GM21786 (cell line): ENCODE measurements around the gene KPTN.

ENCODE experiments used
- ATAC-seq: cut with Tn5 transposase; IDR thresholded peaks from one replicate; pipeline ENCODE4 v1.9.1; 2021; ENCODE audit not compliant: unreplicated experiment

The KPTN gene

GRCh38 chr19:47437500-47437899 lies 46.5 kb downstream of the KPTN start:
- ATAC-seq = no peak

- ATAC-seq = no peak
These were observed 47.2 kb downstream of the KPTN start for GRCh38 chr19:47436712-47437401.

- ATAC-seq = no peak
These were observed 48.1 kb downstream of the KPTN start for GRCh38 chr19:47435883-47436417.

- ATAC-seq = no peak
These were observed 48.8 kb downstream of the KPTN start for GRCh38 chr19:47435196-47435595.

GRCh38 chr19:47434088-47434487 lies 49.9 kb downstream of the KPTN start:
- no peak for ATAC-seq

- no peak for ATAC-seq
These were observed 50.9 kb downstream of the KPTN start for GRCh38 chr19:47433121-47433520.

GRCh38 chr19:47432499-47432898 lies 51.5 kb downstream of the KPTN start:
- ATAC-seq = no peak

GRCh38 chr19:47432091-47432490 lies 51.9 kb downstream of the KPTN start:
- no peak for ATAC-seq

GRCh38 chr19:47430041-47430802 lies 53.8 kb downstream of the KPTN start:
- no peak for ATAC-seq

GRCh38 chr19:47429140-47429793 lies 54.8 kb downstream of the KPTN start:
- ATAC-seq = no peak

- no peak for ATAC-seq
These were observed 55.7 kb downstream of the KPTN start for GRCh38 chr19:47428177-47428894.

- no peak for ATAC-seq
These were observed 56.5 kb downstream of the KPTN start for GRCh38 chr19:47427241-47428176.
